Measurements from ENCODE around the gene SLC51B.

The SLC51B gene

GRCh38 chr15:65058394-65059368 lies 13.5 kb downstream of the SLC51B start:
- Histone ChIP-seq H3K36me3 (no peaks in the 10 kb centered on the region), H3K9me3 (replicated peaks in 1 of 11) (no peaks in the 10 kb centered on the region), H3K4me2 (no peak overlapping the region), H3K4me1 (peaks cover 14 to 32% (median 19%) of the 10 kb centered on the region in 10 experiments), H3K4me3 (no peak overlapping the region), H4K20me1 (peaks cover 0 to 4% (median 0%) of the 10 kb centered on the region in 11 experiments; a peak in 1 of 22 replicates), H3K9ac (no peak overlapping the region), H3K27ac (no peak overlapping the region), H3K27me3 (no peaks in the 10 kb centered on the region)
- no peak for TF ChIP-seq Cebpa-rat (IDR thresholded peaks at IDR 0.05)

- Histone ChIP-seq H3K4me3 (no peak overlapping the region), H3K9me3 (replicated peaks in 1 of 11) (no peaks in the 10 kb centered on the region), H3K36me3 (no peaks in the 10 kb centered on the region), H3K4me1 (peaks cover 14 to 28% (median 19%) of the 10 kb centered on the region in 10 experiments), H3K9ac (no peak overlapping the region), H3K27me3 (no peaks in the 10 kb centered on the region), H4K20me1 (peaks cover 0 to 4% (median 0%) of the 10 kb centered on the region in 11 experiments; a peak in 1 of 22 replicates), H3K4me2 (peak overlapping the region in 1 of 11 experiments; percentile 46; a peak in 2 of 22 replicates), H3K27ac (no peak overlapping the region)
- TF ChIP-seq Cebpa-rat (IDR thresholded peaks at IDR 0.05), result no peak
Observed at GRCh38 chr15:65059369-65059750, 14.2 kb downstream of the SLC51B start.

GRCh38 chr15:65059931-65060596 lies 14.9 kb downstream of the SLC51B start:
- Histone ChIP-seq H3K9ac (no peak overlapping the region), H3K9me3 (replicated peaks in 1 of 11) (no peaks in the 10 kb centered on the region), H3K36me3 (no peaks in the 10 kb centered on the region), H4K20me1 (no peaks in the 10 kb centered on the region), H3K4me1 (peaks cover 11 to 27% (median 15%) of the 10 kb centered on the region in 10 experiments), H3K4me2 (peak overlapping the region in 1 of 11 experiments; percentile 46; a peak in 2 of 22 replicates), H3K27ac (no peak overlapping the region), H3K4me3 (no peak overlapping the region), H3K27me3 (no peaks in the 10 kb centered on the region)
- TF ChIP-seq Cebpa-rat (IDR thresholded peaks at IDR 0.05), result no peak

- Histone ChIP-seq H3K36me3 (no peaks in the 10 kb centered on the region), H3K27ac (no peak overlapping the region), H4K20me1 (no peaks in the 10 kb centered on the region), H3K4me3 (no peak overlapping the region), H3K4me2 (no peak overlapping the region), H3K9me3 (replicated peaks in 1 of 11) (no peaks in the 10 kb centered on the region), H3K27me3 (no peaks in the 10 kb centered on the region), H3K9ac (no peak overlapping the region), H3K4me1 (peaks cover 4 to 27% (median 12%) of the 10 kb centered on the region in 10 experiments)
- TF ChIP-seq Cebpa-rat (IDR thresholded peaks at IDR 0.05), result no peak
Observed at GRCh38 chr15:65060641-65061397, 15.6 kb downstream of the SLC51B start.

GRCh38 chr15:65062061-65062460 lies 16.9 kb downstream of the SLC51B start:
- Histone ChIP-seq H3K4me3 (no peak overlapping the region), H3K27ac (no peak overlapping the region), H3K36me3 (no peaks in the 10 kb centered on the region), H3K4me2 (no peak overlapping the region), H3K9me3 (replicated peaks in 1 of 11) (no peaks in the 10 kb centered on the region), H3K9ac (no peak overlapping the region), H3K27me3 (peaks cover 0 to 10% (median under 1%) of the 10 kb centered on the region in 11 experiments; a peak in 11 of 22 replicates), H3K4me1 (peaks cover 0 to 27% (median 18%) of the 10 kb centered on the region in 10 experiments; a peak in 16 of 20 replicates), H4K20me1 (no peaks in the 10 kb centered on the region)
- TF ChIP-seq Cebpa-rat (IDR thresholded peaks at IDR 0.05), result no peak

- no peak overlapping the region; a peak in 1 of 22 replicates for H3K9ac ChIP-seq
- no peak overlapping the region for H3K4me2 ChIP-seq
- H3K27me3 ChIP-seq, result peaks cover 6 to 17% (median 7%) of the 10 kb centered on the region in 11 experiments; a peak in 19 of 22 replicates
- no peaks in the 10 kb centered on the region for H4K20me1 ChIP-seq
- no peak overlapping the region for H3K27ac ChIP-seq
- TF ChIP-seq Cebpa-rat (IDR thresholded peaks at IDR 0.05), result no peak
- H3K4me3 ChIP-seq, result no peak overlapping the region
- H3K36me3 ChIP-seq, result no peaks in the 10 kb centered on the region
- no peaks in the 10 kb centered on the region for H3K9me3 ChIP-seq (replicated peaks in 1 of 11)
- H3K4me1 ChIP-seq, result peaks cover 3 to 32% (median 25%) of the 10 kb centered on the region in 10 experiments
Observed at GRCh38 chr15:65062726-65063125, 17.5 kb downstream of the SLC51B start.

GRCh38 chr15:65066001-65066634 lies 20.9 kb downstream of the SLC51B start:
- peak overlapping the region in 1 of 10 experiments; percentile 17; a peak in 2 of 20 replicates for H3K4me3 ChIP-seq
- H3K9ac ChIP-seq, result no peak overlapping the region
- TF ChIP-seq Cebpa-rat (IDR thresholded peaks at IDR 0.05), result no peak
- H4K20me1 ChIP-seq, result no peaks in the 10 kb centered on the region; a peak in 1 of 22 replicates
- H3K4me1 ChIP-seq, result peaks cover 1 to 66% (median 57%) of the 10 kb centered on the region in 10 experiments
- H3K27ac ChIP-seq, result peak overlapping the region in 2 of 11 experiments; percentile 47 to 48; a peak in 5 of 22 replicates
- no peaks in the 10 kb centered on the region for H3K36me3 ChIP-seq
- H3K4me2 ChIP-seq, result peak overlapping the region in 10 of 11 experiments; percentile 17 to 94 (median 82); a peak in 19 of 22 replicates
- peaks cover 10 to 27% (median 16%) of the 10 kb centered on the region in 11 experiments; a peak in 19 of 22 replicates for H3K27me3 ChIP-seq
- no peaks in the 10 kb centered on the region for H3K9me3 ChIP-seq (replicated peaks in 1 of 11)

Data from BLaER1 treated with 17β-estradiol and CSF1 and Interleukin-3, amounts not matched to agents 10 nM and 100 nM (cell line).